ENCODE measurements around the gene MAP3K8.
"Not testable (repeated sequence)": the region's sequence is repeated elsewhere in the genome, so short reads cannot be mapped to it uniquely, and the experiment has no call there.

The MAP3K8 gene

GRCh38 chr10:30447125-30447799, 13.3 kb downstream of the MAP3K8 start:
- DNase-seq (ENCODE audit: low spot score) = no peak

- no peak for DNase-seq (ENCODE audit: low spot score)
Observed at GRCh38 chr10:30448092-30448491, 14.1 kb downstream of the MAP3K8 start.

GRCh38 chr10:30453764-30454527, 20.0 kb downstream of the MAP3K8 start:
- no peak for DNase-seq (ENCODE audit: low spot score)

GRCh38 chr10:30454744-30455510, 20.9 kb downstream of the MAP3K8 start:
- no peak for DNase-seq (ENCODE audit: low spot score)

GRCh38 chr10:30455816-30456215, 21.8 kb downstream of the MAP3K8 start:
- DNase-seq (ENCODE audit: low spot score) = no peak

- DNase-seq (ENCODE audit: low spot score) = no peak
Observed at GRCh38 chr10:30456266-30456665, 22.3 kb downstream of the MAP3K8 start.

GRCh38 chr10:30459283-30459682, 25.3 kb downstream of the MAP3K8 start:
- DNase-seq (ENCODE audit: low spot score) = no peak

- DNase-seq (ENCODE audit: low spot score) = no peak
Observed at GRCh38 chr10:30460121-30460520, 26.1 kb downstream of the MAP3K8 start.

- no peak for DNase-seq (ENCODE audit: low spot score)
Observed at GRCh38 chr10:30462513-30462912, 28.5 kb downstream of the MAP3K8 start.

- no peak for DNase-seq (ENCODE audit: low spot score)
Observed at GRCh38 chr10:30463944-30464451, 30.0 kb downstream of the MAP3K8 start.

- no peak for DNase-seq (ENCODE audit: low spot score)
Observed at GRCh38 chr10:30464675-30465074, 30.7 kb downstream of the MAP3K8 start.

- DNase-seq (ENCODE audit: low spot score) = no peak
Observed at GRCh38 chr10:30466445-30466844, 32.5 kb downstream of the MAP3K8 start.

- no peak for DNase-seq (ENCODE audit: low spot score)
Observed at GRCh38 chr10:30467651-30468338, 33.8 kb downstream of the MAP3K8 start.

- no peak for DNase-seq (ENCODE audit: low spot score)
Observed at GRCh38 chr10:30472414-30473155, 38.6 kb downstream of the MAP3K8 start.

GRCh38 chr10:30475515-30475914, 41.5 kb downstream of the MAP3K8 start:
- DNase-seq (ENCODE audit: low spot score) = not testable (repeated sequence)

- DNase-seq (ENCODE audit: low spot score) = no peak
Observed at GRCh38 chr10:30476511-30477155, 42.6 kb downstream of the MAP3K8 start.

- not testable (repeated sequence) for DNase-seq (ENCODE audit: low spot score)
Observed at GRCh38 chr10:30479513-30479912, 45.5 kb downstream of the MAP3K8 start.

GRCh38 chr10:30481603-30482002, 47.6 kb downstream of the MAP3K8 start:
- DNase-seq (ENCODE audit: low spot score) = no peak

GRCh38 chr10:30488316-30488715, 54.3 kb downstream of the MAP3K8 start:
- DNase-seq (ENCODE audit: low spot score) = no peak

GRCh38 chr10:30489346-30489745, 55.4 kb downstream of the MAP3K8 start:
- DNase-seq (ENCODE audit: low spot score) = no peak

Measured in hematopoietic multipotent progenitor cell treated with erythropoietin and hydrocortisone succinate and interleukin-3 and kit ligand, for 17 days (in vitro differentiated cells).